Measurements from ENCODE around the gene GNMT.
A peak's percentile ranks its signal among the peaks of the same experiment; 100 is the strongest.

Gene GNMT

GRCh38 chr6:43006251-43006650, 45.7 kb downstream of the GNMT start:
- Histone ChIP-seq H2BK15ac (ENCODE audit: low read depth, poor library complexity, severe bottlenecking) (no peak overlapping the region), H3K27ac (ENCODE audit: low read length, poor library complexity, severe bottlenecking) (no peak overlapping the region), H2AK5ac (ENCODE audit: low read length, severe bottlenecking) (no peak overlapping the region), H4K8ac (ENCODE audit: low read length) (no peak overlapping the region), H3K79me1 (replicated peaks; ENCODE audit: low read length, poor library complexity, severe bottlenecking) (peaks cover 37% of the 10 kb centered on the region), H3K4ac (ENCODE audit: low read depth in 1 of 2, low read length in 2 of 2) (no peak overlapping the region), H4K91ac (ENCODE audit: low read length) (no peak overlapping the region), H3K14ac (ENCODE audit: low read length in 2 of 2) (no peak overlapping the region), H3K18ac (ENCODE audit: low read depth in 1 of 2, low read length in 2 of 2) (no peak overlapping the region), H2BK5ac (ENCODE audit: low read depth, low read length, poor library complexity, severe bottlenecking) (no peak overlapping the region), H3K9me3 (ENCODE audit: control insufficient read depth, low read length) (no peaks in the 10 kb centered on the region), H3K4me3 (ENCODE audit: insufficient read depth in 1 of 2, low read depth in 1 of 2, low read length in 2 of 2) (no peak overlapping the region), H2BK120ac (ENCODE audit: low read depth, low read length) (no peak overlapping the region), H3K36me3 (ENCODE audit: control insufficient read depth in 1 of 2, insufficient read depth in 2 of 2, low read depth in 1 of 2, low read length in 2 of 2) (peaks cover 54 to 60% of the 10 kb centered on the region in 2 experiments), H3K23ac (ENCODE audit: low read length in 2 of 2) (no peak overlapping the region), H3K27me3 (ENCODE audit: control insufficient read depth in 1 of 2, insufficient read depth in 1 of 2, low read length in 2 of 2) (no peaks in the 10 kb centered on the region), H3K4me1 (ENCODE audit: control insufficient read depth, insufficient read depth, low read depth, low read length) (no peaks in the 10 kb centered on the region), H3K4me2 (ENCODE audit: low read length, poor library complexity, severe bottlenecking) (no peak overlapping the region), H2BK12ac (ENCODE audit: low read length in 2 of 2) (no peak overlapping the region), H2AFZ (ENCODE audit: low read depth, low read length) (no peak overlapping the region), H3K9ac (ENCODE audit: low read length) (no peak overlapping the region)
- no peak for DNase-seq
- WGBS: 93% methylated on average over 11 of the region's 11 CpGs

- Histone ChIP-seq H2BK15ac (ENCODE audit: low read depth, poor library complexity, severe bottlenecking) (no peak overlapping the region), H2BK12ac (ENCODE audit: low read length in 2 of 2) (no peak overlapping the region), H3K4me2 (ENCODE audit: low read length, poor library complexity, severe bottlenecking) (no peak overlapping the region), H2BK120ac (ENCODE audit: low read depth, low read length) (no peak overlapping the region), H3K23ac (ENCODE audit: low read length in 2 of 2) (no peak overlapping the region), H2BK5ac (ENCODE audit: low read depth, low read length, poor library complexity, severe bottlenecking) (no peak overlapping the region), H3K36me3 (ENCODE audit: control insufficient read depth in 1 of 2, insufficient read depth in 2 of 2, low read depth in 1 of 2, low read length in 2 of 2) (peaks cover 63 to 69% of the 10 kb centered on the region in 2 experiments), H2AK5ac (ENCODE audit: low read length, severe bottlenecking) (no peak overlapping the region), H4K91ac (ENCODE audit: low read length) (no peak overlapping the region), H3K27me3 (ENCODE audit: control insufficient read depth in 1 of 2, insufficient read depth in 1 of 2, low read length in 2 of 2) (no peaks in the 10 kb centered on the region), H3K4ac (ENCODE audit: low read depth in 1 of 2, low read length in 2 of 2) (no peak overlapping the region), H3K4me1 (ENCODE audit: control insufficient read depth, insufficient read depth, low read depth, low read length) (peaks cover 3% of the 10 kb centered on the region), H3K4me3 (ENCODE audit: insufficient read depth in 1 of 2, low read depth in 1 of 2, low read length in 2 of 2) (no peak overlapping the region), H2AFZ (ENCODE audit: low read depth, low read length) (no peak overlapping the region), H3K27ac (ENCODE audit: low read length, poor library complexity, severe bottlenecking) (no peak overlapping the region), H4K8ac (ENCODE audit: low read length) (no peak overlapping the region), H3K14ac (ENCODE audit: low read length in 2 of 2) (no peak overlapping the region), H3K9me3 (ENCODE audit: control insufficient read depth, low read length) (no peaks in the 10 kb centered on the region), H3K79me1 (replicated peaks; ENCODE audit: low read length, poor library complexity, severe bottlenecking) (peaks cover 40% of the 10 kb centered on the region), H3K9ac (ENCODE audit: low read length) (no peak overlapping the region), H3K18ac (ENCODE audit: low read depth in 1 of 2, low read length in 2 of 2) (no peak overlapping the region)
- DNase-seq: no peak
- WGBS: 95% methylated on average over 9 of the region's 9 CpGs
Observed at GRCh38 chr6:43007126-43007525, 46.6 kb downstream of the GNMT start.

- H3K27ac ChIP-seq (ENCODE audit: low read length, poor library complexity, severe bottlenecking): no peak overlapping the region
- H3K14ac ChIP-seq (ENCODE audit: low read length in 2 of 2): no peak overlapping the region
- peak; percentile 39 for DNase-seq
- H3K27me3 ChIP-seq (ENCODE audit: control insufficient read depth in 1 of 2, insufficient read depth in 1 of 2, low read length in 2 of 2): no peaks in the 10 kb centered on the region
- H2AK5ac ChIP-seq (ENCODE audit: low read length, severe bottlenecking): no peak overlapping the region
- H3K4me3 ChIP-seq (ENCODE audit: insufficient read depth in 1 of 2, low read depth in 1 of 2, low read length in 2 of 2): no peak overlapping the region
- H2BK120ac ChIP-seq (ENCODE audit: low read depth, low read length): no peak overlapping the region
- no peak overlapping the region for H2BK15ac ChIP-seq (ENCODE audit: low read depth, poor library complexity, severe bottlenecking)
- no peak overlapping the region for H3K9ac ChIP-seq (ENCODE audit: low read length)
- H2AFZ ChIP-seq (ENCODE audit: low read depth, low read length): no peak overlapping the region
- H2BK12ac ChIP-seq (ENCODE audit: low read length in 2 of 2): no peak overlapping the region
- no peaks in the 10 kb centered on the region for H3K9me3 ChIP-seq (ENCODE audit: control insufficient read depth, low read length)
- H3K4me1 ChIP-seq (ENCODE audit: control insufficient read depth, insufficient read depth, low read depth, low read length): peaks cover 12% of the 10 kb centered on the region
- H3K36me3 ChIP-seq (ENCODE audit: control insufficient read depth in 1 of 2, insufficient read depth in 2 of 2, low read depth in 1 of 2, low read length in 2 of 2): peaks cover 63 to 68% of the 10 kb centered on the region in 2 experiments
- no peak overlapping the region for H3K18ac ChIP-seq (ENCODE audit: low read depth in 1 of 2, low read length in 2 of 2)
- H3K4me2 ChIP-seq (ENCODE audit: low read length, poor library complexity, severe bottlenecking): no peak overlapping the region
- no peak overlapping the region for H3K4ac ChIP-seq (ENCODE audit: low read depth in 1 of 2, low read length in 2 of 2)
- no peak overlapping the region for H2BK5ac ChIP-seq (ENCODE audit: low read depth, low read length, poor library complexity, severe bottlenecking)
- H3K79me1 ChIP-seq (replicated peaks; ENCODE audit: low read length, poor library complexity, severe bottlenecking): peaks cover 36% of the 10 kb centered on the region
- H4K8ac ChIP-seq (ENCODE audit: low read length): peak overlapping the region; percentile 24
- H3K23ac ChIP-seq (ENCODE audit: low read length in 2 of 2): no peak overlapping the region
- 83% methylated on average over 5 of the region's 6 CpGs for WGBS
- H4K91ac ChIP-seq (ENCODE audit: low read length): no peak overlapping the region
Observed at GRCh38 chr6:43009124-43009523, 48.6 kb downstream of the GNMT start.

GRCh38 chr6:43011207-43011606, 50.7 kb downstream of the GNMT start:
- Histone ChIP-seq H2BK12ac (ENCODE audit: low read length in 2 of 2) (no peak overlapping the region), H2BK120ac (ENCODE audit: low read depth, low read length) (no peak overlapping the region), H3K9me3 (ENCODE audit: control insufficient read depth, low read length) (no peaks in the 10 kb centered on the region), H2BK5ac (ENCODE audit: low read depth, low read length, poor library complexity, severe bottlenecking) (no peak overlapping the region), H3K4me1 (ENCODE audit: control insufficient read depth, insufficient read depth, low read depth, low read length) (peaks cover 17% of the 10 kb centered on the region), H3K18ac (ENCODE audit: low read depth in 1 of 2, low read length in 2 of 2) (no peak overlapping the region), H3K36me3 (ENCODE audit: control insufficient read depth in 1 of 2, insufficient read depth in 2 of 2, low read depth in 1 of 2, low read length in 2 of 2) (peaks cover 62 to 63% of the 10 kb centered on the region in 2 experiments), H3K14ac (ENCODE audit: low read length in 2 of 2) (no peak overlapping the region), H4K91ac (ENCODE audit: low read length) (no peak overlapping the region), H2AK5ac (ENCODE audit: low read length, severe bottlenecking) (no peak overlapping the region), H3K79me1 (replicated peaks; ENCODE audit: low read length, poor library complexity, severe bottlenecking) (peaks cover 31% of the 10 kb centered on the region), H2AFZ (ENCODE audit: low read depth, low read length) (no peak overlapping the region), H3K27ac (ENCODE audit: low read length, poor library complexity, severe bottlenecking) (no peak overlapping the region), H3K23ac (ENCODE audit: low read length in 2 of 2) (no peak overlapping the region), H3K9ac (ENCODE audit: low read length) (peak overlapping the region; percentile 92), H2BK15ac (ENCODE audit: low read depth, poor library complexity, severe bottlenecking) (no peak overlapping the region), H3K4me3 (ENCODE audit: insufficient read depth in 1 of 2, low read depth in 1 of 2, low read length in 2 of 2) (no peak overlapping the region), H3K4ac (ENCODE audit: low read depth in 1 of 2, low read length in 2 of 2) (no peak overlapping the region), H4K8ac (ENCODE audit: low read length) (no peak overlapping the region), H3K27me3 (ENCODE audit: control insufficient read depth in 1 of 2, insufficient read depth in 1 of 2, low read length in 2 of 2) (no peaks in the 10 kb centered on the region), H3K4me2 (ENCODE audit: low read length, poor library complexity, severe bottlenecking) (no peak overlapping the region)
- 84% methylated on average over 3 of the region's 6 CpGs for WGBS
- no peak for DNase-seq
